Lung (tissue), 12 donors: ENCODE data around the gene APBB2. TPM values are rescaled to one million over a fixed set of nuclear protein-coding genes. Genes with fewer than 3 reads are reported as not detected.
A peak's percentile ranks its signal among the peaks of the same experiment; 100 is the strongest.

ENCODE experiments used
- ATAC-seq: fragments of 200-7000 bp; cut with Tn5 transposase; one replicate; pipeline ENCODE4 v1.9.1; 2020; ENCODE audit warnings: moderate number of reproducible peaks; ENCODE audit not compliant: insufficient read depth, low FRiP score
- DNase-seq, 3 donors: peaks; one replicate each; pipeline ENCODE4 v3.0.0-alpha.2; 2013 to 2017
- H3K27ac ChIP-seq, 2 donors: one replicate each; pipeline ENCODE4 v1.5.1; 2013; ENCODE audit warnings: mild to moderate bottlenecking in 2 of 2, moderate library complexity in 2 of 2, control low read depth in 1 of 2, inconsistent platforms in 1 of 2, low read depth in 1 of 2, low read length in 1 of 2
- H3K27me3 ChIP-seq, 3 donors: one replicate each; pipeline ENCODE4 v1.5.1; 2013; ENCODE audit warnings: low read length in 2 of 3; ENCODE audit not compliant: control insufficient read depth in 3 of 3, insufficient read depth in 3 of 3
- H3K36me3 ChIP-seq, 4 donors: one replicate each; pipeline ENCODE4 v1.5.1; 2013; ENCODE audit warnings: low read length in 4 of 4, mild to moderate bottlenecking in 1 of 4, moderate library complexity in 1 of 4; ENCODE audit not compliant: control insufficient read depth in 4 of 4, insufficient read depth in 4 of 4
- H3K4me1 ChIP-seq, 5 donors: one replicate each; pipeline ENCODE4 v1.5.1; 2013; ENCODE audit warnings: low read length in 5 of 5, mild to moderate bottlenecking in 2 of 5, moderate library complexity in 1 of 5; ENCODE audit not compliant: control insufficient read depth in 5 of 5, insufficient read depth in 5 of 5
- H3K4me3 ChIP-seq: one replicate; pipeline ENCODE4 v1.5.1; 2013; ENCODE audit warnings: mild to moderate bottlenecking, control low read depth, moderate library complexity
- H3K9ac ChIP-seq, 2 donors: one replicate each; pipeline ENCODE4 v1.5.1; 2013; ENCODE audit warnings: low read length in 2 of 2, control low read depth in 1 of 2; ENCODE audit not compliant: insufficient read depth in 1 of 2
- H3K9me3 ChIP-seq, 4 donors: one replicate each; pipeline ENCODE4 v1.5.1; 2013; ENCODE audit warnings: low read length in 3 of 4, mild to moderate bottlenecking in 1 of 4, moderate library complexity in 1 of 4; ENCODE audit not compliant: control insufficient read depth in 4 of 4, insufficient read depth in 3 of 4
- WGBS, 2 donors: extraction: QIAGEN DNeasy Blood & Tissue Kit; methylation state at CpG; one replicate each; pipeline ENCODE4 v1.1.7; 2013; 5-methylcytosine and 5-hydroxymethylcytosine counted together
- polyA plus RNA-seq, 2 donors: library from polyadenylated mRNA; stranded (reverse); fragments of 200-250 nt; gene quantifications; one replicate each; pipeline ENCODE4 v1.2.1, GENCODE V29; 2013
- total RNA-seq, 2 donors: library from RNA; depleted of rRNA in 1 of 2; stranded (reverse); fragments of >200 nt in 1 of 2; gene quantifications; one replicate each; pipeline ENCODE4 v1.2.1, GENCODE V29; 2014 to 2021
- TF ChIP-seq, protein P1 (sequence below): IDR thresholded peaks from 2 replicates; pipeline ENCODE4 v1.5.1; 2012; ENCODE audit warnings: mild to moderate bottlenecking; ENCODE audit errors: control extremely low read depth, extremely low read depth
- donor health status: control.
- donor health status: control.
- donor health status: Bipolar disorder and iron deficiency.
- donor health status: healthy.
- donor health status: DM: yes; HTN: yes; CAD: no.

Gene APBB2
- total and polyA plus RNA-seq, 4 donors: 13.3 to 99.0 (median 40.4) TPM

DNA sequence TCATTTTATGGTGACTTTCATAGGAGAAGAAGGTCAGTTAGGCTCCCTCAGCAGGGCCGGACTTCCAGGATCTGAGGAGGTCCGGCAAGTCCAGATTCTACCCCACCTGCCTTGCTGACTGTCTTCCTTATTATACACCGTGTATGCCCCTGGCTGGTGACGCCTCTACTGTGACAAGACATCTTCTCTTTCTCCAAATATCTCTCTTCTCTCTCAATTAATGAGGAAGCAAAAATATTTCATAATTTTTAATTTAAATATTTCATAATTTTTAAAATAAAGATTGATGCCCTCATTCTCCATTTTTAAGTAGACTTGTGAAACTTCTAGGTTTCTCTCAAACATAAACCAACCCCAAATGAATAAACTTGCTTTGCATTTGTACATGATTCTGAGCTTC is 262.1 kb downstream of the APBB2 start:
- no peak overlapping the region for H3K4me3 ChIP-seq
- peaks cover 0 to 2% (median 0%) of the 10 kb centered on the region in 4 donors for H3K36me3 ChIP-seq
- H3K4me1 ChIP-seq: peaks cover 7 to 59% (median 21%) of the 10 kb centered on the region in 5 donors
- H3K9me3 ChIP-seq: no peaks in the 10 kb centered on the region
- TF ChIP-seq, protein P1, sequence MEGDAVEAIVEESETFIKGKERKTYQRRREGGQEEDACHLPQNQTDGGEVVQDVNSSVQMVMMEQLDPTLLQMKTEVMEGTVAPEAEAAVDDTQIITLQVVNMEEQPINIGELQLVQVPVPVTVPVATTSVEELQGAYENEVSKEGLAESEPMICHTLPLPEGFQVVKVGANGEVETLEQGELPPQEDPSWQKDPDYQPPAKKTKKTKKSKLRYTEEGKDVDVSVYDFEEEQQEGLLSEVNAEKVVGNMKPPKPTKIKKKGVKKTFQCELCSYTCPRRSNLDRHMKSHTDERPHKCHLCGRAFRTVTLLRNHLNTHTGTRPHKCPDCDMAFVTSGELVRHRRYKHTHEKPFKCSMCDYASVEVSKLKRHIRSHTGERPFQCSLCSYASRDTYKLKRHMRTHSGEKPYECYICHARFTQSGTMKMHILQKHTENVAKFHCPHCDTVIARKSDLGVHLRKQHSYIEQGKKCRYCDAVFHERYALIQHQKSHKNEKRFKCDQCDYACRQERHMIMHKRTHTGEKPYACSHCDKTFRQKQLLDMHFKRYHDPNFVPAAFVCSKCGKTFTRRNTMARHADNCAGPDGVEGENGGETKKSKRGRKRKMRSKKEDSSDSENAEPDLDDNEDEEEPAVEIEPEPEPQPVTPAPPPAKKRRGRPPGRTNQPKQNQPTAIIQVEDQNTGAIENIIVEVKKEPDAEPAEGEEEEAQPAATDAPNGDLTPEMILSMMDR: no peak
- H3K27me3 ChIP-seq: no peaks in the 10 kb centered on the region
- H3K9ac ChIP-seq: no peak overlapping the region
- ATAC-seq: no peak
- no peak overlapping the region for H3K27ac ChIP-seq
- no peak for DNase-seq
- WGBS, 2 donors: 77 to 87% methylated on average over 4 of the region's 4 CpGs

DNA sequence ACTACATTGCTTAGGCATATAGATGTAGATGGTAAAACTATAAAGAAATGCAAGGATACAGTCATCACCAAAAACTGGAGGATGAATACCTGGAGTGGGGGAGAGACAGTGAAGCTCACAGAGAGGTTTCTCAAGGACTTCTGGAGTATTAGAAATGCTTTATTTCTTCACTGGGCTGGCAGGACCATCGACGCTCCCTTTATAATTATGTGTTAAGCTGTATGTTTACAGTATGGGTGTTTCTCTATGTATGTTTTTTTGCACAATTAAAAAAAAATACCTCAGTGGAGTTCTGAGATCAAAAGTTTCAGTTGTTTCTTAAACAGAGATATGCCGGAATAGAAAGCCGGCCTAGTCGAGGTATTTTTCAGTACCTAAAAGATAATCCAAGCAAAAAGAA is 263.3 kb downstream of the APBB2 start:
- DNase-seq: peak in 2 of 3 donors; percentile 69 to 70
- WGBS, 2 donors: 94% methylated on average over 5 of the region's 5 CpGs

DNA sequence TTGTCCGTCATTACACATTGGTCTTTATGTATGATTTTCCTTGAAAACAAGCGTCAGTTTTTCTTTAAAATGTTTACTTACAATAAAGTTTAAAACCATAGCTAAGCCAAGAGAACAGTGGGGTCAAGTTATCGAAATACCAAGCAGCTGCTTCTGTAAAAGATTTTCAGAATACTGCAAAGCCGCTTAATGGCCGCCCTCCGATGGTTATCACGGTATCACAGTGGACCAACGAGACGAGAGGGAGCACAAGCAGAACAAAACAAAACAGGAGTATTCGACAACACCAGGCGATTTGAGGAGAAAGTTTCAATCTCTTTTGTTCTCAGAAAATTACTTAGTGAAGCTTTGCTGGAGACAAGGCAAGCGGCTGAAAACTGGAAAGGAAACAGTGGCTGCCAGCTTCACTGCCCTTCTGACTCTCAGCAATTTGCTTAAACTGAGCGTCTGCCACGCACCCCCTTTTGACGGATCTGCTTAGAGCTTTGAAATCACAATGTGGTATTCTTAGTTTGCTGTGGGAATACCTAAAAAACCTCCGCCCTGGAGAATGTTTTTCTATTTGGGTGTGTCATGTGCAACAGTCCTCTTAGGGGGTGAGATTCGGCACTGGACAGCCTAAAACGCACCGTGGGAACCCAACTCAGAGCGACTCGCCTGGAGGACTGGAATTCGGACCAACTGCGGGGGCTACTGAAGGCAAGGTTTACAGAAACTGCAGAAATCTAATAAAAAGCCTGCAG is 264.8 kb downstream of the APBB2 start:
- ATAC-seq: no peak
- H3K27me3 ChIP-seq: no peaks in the 10 kb centered on the region
- H3K4me1 ChIP-seq: peaks cover 3 to 64% (median 17%) of the 10 kb centered on the region in 5 donors
- no peak overlapping the region for H3K27ac ChIP-seq
- no peaks in the 10 kb centered on the region for H3K9me3 ChIP-seq
- DNase-seq: peak in 2 of 3 donors; percentile 64 to 76
- 79 to 87% methylated on average over 23 of the region's 23 CpGs for WGBS, 2 donors
- peaks cover 0 to 2% (median 0%) of the 10 kb centered on the region in 4 donors for H3K36me3 ChIP-seq
- TF ChIP-seq, protein P1: no peak
- peak overlapping the region in 1 of 2 donors; percentile 37 for H3K9ac ChIP-seq
- no peak overlapping the region for H3K4me3 ChIP-seq

More for the DNA sequence above, 263.3 kb downstream of the APBB2 start:
- TF ChIP-seq, protein P1: no peak
- ATAC-seq: no peak
- Histone ChIP-seq H3K27me3 (no peaks in the 10 kb centered on the region), H3K36me3 (peaks cover 0 to 2% (median 0%) of the 10 kb centered on the region in 4 donors), H3K27ac (no peak overlapping the region), H3K4me3 (no peak overlapping the region), H3K9ac (no peak overlapping the region), H3K4me1 (peaks cover 7 to 69% (median 18%) of the 10 kb centered on the region in 5 donors), H3K9me3 (no peaks in the 10 kb centered on the region)
